ENCODE data around the gene HSP90B1. TPM values are rescaled to one million over a fixed set of nuclear protein-coding genes. Genes with fewer than 3 reads are reported as not detected.
A peak's percentile ranks its signal among the peaks of the same experiment; 100 is the strongest.

The HSP90B1 gene
- polyA plus RNA-seq, 1 of the 3 experiments (the other 2 are of a cell fraction), result 420 TPM

- Histone ChIP-seq H3K4me1 (ENCODE audit: control insufficient read depth in 1 of 2, insufficient read depth in 2 of 2, low read depth in 1 of 2, low read length in 1 of 2) (no peaks in the 10 kb centered on the region; a peak in 1 of 4 replicates), H3K9ac (no peak overlapping the region), H3F3A (replicated peaks; ENCODE audit: insufficient read depth) (no peaks in the 10 kb centered on the region), H2AFZ (ENCODE audit: low read depth) (no peak overlapping the region), H3K4me3 (ENCODE audit: low read depth in 2 of 2, low read length in 1 of 2) (no peak overlapping the region), H4K20me1 (ENCODE audit: insufficient read depth) (no peaks in the 10 kb centered on the region), H3K9me3 (no peaks in the 10 kb centered on the region), H3K9me2 (no peaks in the 10 kb centered on the region), H3K4me2 (no peak overlapping the region), H3K27me3 (ENCODE audit: insufficient read depth) (no peaks in the 10 kb centered on the region), H3K36me3 (replicated peaks in 1 of 2; ENCODE audit: control insufficient read depth in 1 of 2, insufficient read depth in 2 of 2, low read length in 1 of 2) (no peaks in the 10 kb centered on the region), H3K27ac (ENCODE audit: low read depth in 2 of 2, low read length in 1 of 2) (no peak overlapping the region), H3K79me2 (ENCODE audit: insufficient read depth) (no peaks in the 10 kb centered on the region)
- TF ChIP-seq RFX5 (IDR thresholded peaks at IDR 0.05; ENCODE audit: low read length) (no peak), RCOR1 (IDR thresholded peaks at IDR 0.05; ENCODE audit: low read length) (no peak), JUND (IDR thresholded peaks at IDR 0.05) (no peak), ELF1 (IDR thresholded peaks at IDR 0.05) (no peak), USF2 (IDR thresholded peaks at IDR 0.05; ENCODE audit: borderline replicate concordance, low read depth, low read length) (no peak)
- 33% methylated on average over 1 of the region's 1 CpG for WGBS (ENCODE audit: low lambda C conversion rate)
- ChIA-PET POLR2A (no interaction called here), CTCF (interaction anchor here (0.6 kb wide), 1 partner anchor 26 kb away, joined by 3 read pairs; no protein-coding TSS in a partner anchor)
- no peak for DNase-seq
Observed at GRCh38 chr12:103903993-103904392, 26.2 kb upstream of the HSP90B1 start.

- Histone ChIP-seq H3F3A (replicated peaks; ENCODE audit: insufficient read depth) (no peaks in the 10 kb centered on the region), H4K20me1 (ENCODE audit: insufficient read depth) (no peaks in the 10 kb centered on the region), H3K4me2 (no peak overlapping the region), H3K27me3 (ENCODE audit: insufficient read depth) (no peaks in the 10 kb centered on the region), H2AFZ (ENCODE audit: low read depth) (peak overlapping the region; percentile 11; the same call in 1 of the 2 replicates), H3K9me3 (no peaks in the 10 kb centered on the region), H3K4me1 (ENCODE audit: control insufficient read depth in 1 of 2, insufficient read depth in 2 of 2, low read depth in 1 of 2, low read length in 1 of 2) (no peaks in the 10 kb centered on the region; a peak in 2 of 4 replicates), H3K36me3 (replicated peaks in 1 of 2; ENCODE audit: control insufficient read depth in 1 of 2, insufficient read depth in 2 of 2, low read length in 1 of 2) (no peaks in the 10 kb centered on the region), H3K27ac (ENCODE audit: low read depth in 2 of 2, low read length in 1 of 2) (no peak overlapping the region), H3K4me3 (ENCODE audit: low read depth in 2 of 2, low read length in 1 of 2) (no peak overlapping the region), H3K79me2 (ENCODE audit: insufficient read depth) (no peaks in the 10 kb centered on the region), H3K9ac (no peak overlapping the region), H3K9me2 (no peaks in the 10 kb centered on the region)
- POLR2A ChIA-PET, result no interaction called here
- WGBS (ENCODE audit: low lambda C conversion rate), result 64% methylated on average over 4 of the region's 4 CpGs
- TF ChIP-seq USF1 (IDR thresholded peaks at IDR 0.05; ENCODE audit: borderline replicate concordance, low read depth), result no peak
- no peak for TF ChIP-seq CHD2 (IDR thresholded peaks at IDR 0.05; ENCODE audit: low read length, partially characterized antibody)
- TF ChIP-seq RFX5 (IDR thresholded peaks at IDR 0.05; ENCODE audit: low read length), result no peak
- TF ChIP-seq POLR2AphosphoS5 (IDR thresholded peaks at IDR 0.05; ENCODE audit: low read depth, low read length), result no peak
- no peak for TF ChIP-seq TCF12 (IDR thresholded peaks at IDR 0.05)
- no peak for TF ChIP-seq IRF3 (IDR thresholded peaks at IDR 0.05; ENCODE audit: low read depth, low read length)
- TF ChIP-seq TEAD4 (IDR thresholded peaks at IDR 0.05; ENCODE audit: borderline replicate concordance, insufficient read depth), result no peak
- TF ChIP-seq ZBTB33 (IDR thresholded peaks at IDR 0.05; ENCODE audit: borderline replicate concordance, low read depth), result no peak
- no peak for TF ChIP-seq NRF1 (IDR thresholded peaks at IDR 0.05; ENCODE audit: low read depth, low read length)
- no peak for TF ChIP-seq CTCF (IDR thresholded peaks at IDR 0.05)
- TF ChIP-seq SIN3A (IDR thresholded peaks at IDR 0.05; ENCODE audit: borderline replicate concordance, low read depth, low read length), result no peak
- TF ChIP-seq MXI1 (IDR thresholded peaks at IDR 0.05; ENCODE audit: low read depth, low read length), result no peak
- CTCF ChIA-PET, result no interaction called here
- DNase-seq, result no peak
Observed at GRCh38 chr12:103905730-103906349, 24.4 kb upstream of the HSP90B1 start.
